SJCRH30 (cell line): ENCODE results near the gene SCUBE2. TPM values are rescaled to one million over a fixed set of nuclear protein-coding genes. Genes with fewer than 3 reads are reported as not detected.

Source experiments
- DNase-seq, 2 experiments: peaks; one replicate each; pipeline ENCODE4 v3.0.0-alpha.2; 2015 to 2020
- H3K27ac ChIP-seq: fragments of 250-450 bp; sonication (Bioruptor Pico); 2 replicates; pipeline ENCODE4 v1.5.1; 2020; ENCODE audit warnings: mild to moderate bottlenecking, moderate library complexity
- H3K27me3 ChIP-seq: fragments of 250-450 bp; sonication (Bioruptor Pico); 2 replicates; pipeline ENCODE4 v1.5.1; 2020; ENCODE audit warnings: mild to moderate bottlenecking, moderate library complexity
- H3K36me3 ChIP-seq: fragments of 250-450 bp; sonication (Bioruptor Pico); 2 replicates; pipeline ENCODE4 v1.5.1; 2020; ENCODE audit warnings: mild to moderate bottlenecking, moderate library complexity
- H3K4me1 ChIP-seq: fragments of 250-450 bp; sonication (Bioruptor Pico); 2 replicates; pipeline ENCODE4 v1.5.1; 2020; ENCODE audit warnings: mild to moderate bottlenecking, moderate library complexity
- H3K4me3 ChIP-seq: fragments of 250-450 bp; sonication (Bioruptor Pico); 2 replicates; pipeline ENCODE4 v1.5.1; 2020; ENCODE audit warnings: mild to moderate bottlenecking, moderate library complexity
- H3K9me3 ChIP-seq: fragments of 250-450 bp; sonication (Bioruptor Pico); replicated peaks from 2 replicates; pipeline ENCODE4 v1.5.1; 2020; ENCODE audit warnings: mild to moderate bottlenecking, moderate library complexity
- total RNA-seq: library from RNA; depleted of rRNA; stranded (reverse); fragments of >200 nt; shearing (Covaris generic); gene quantifications from 2 replicates; pipeline ENCODE4 v1.2.3, GENCODE V29; 2014

SCUBE2 gene
- total RNA-seq, 1 experiment from 2014 or later, result 0.40 TPM

- no peak overlapping the region for H3K4me3 ChIP-seq
- H3K9me3 ChIP-seq, result no peaks in the 10 kb centered on the region
- DNase-seq, result no peak
- peaks cover 15% of the 10 kb centered on the region for H3K4me1 ChIP-seq
- H3K36me3 ChIP-seq, result no peaks in the 10 kb centered on the region
- no peak overlapping the region for H3K27ac ChIP-seq
- H3K27me3 ChIP-seq, result no peaks in the 10 kb centered on the region
Measured at GRCh38 chr11:9072626-9073176, 18.7 kb downstream of the SCUBE2 start.

GRCh38 chr11:9071692-9072091, 19.7 kb downstream of the SCUBE2 start:
- H3K4me3 ChIP-seq, result no peak overlapping the region
- H3K36me3 ChIP-seq, result no peaks in the 10 kb centered on the region
- DNase-seq, result no peak
- H3K27me3 ChIP-seq, result no peaks in the 10 kb centered on the region
- H3K27ac ChIP-seq, result no peak overlapping the region
- H3K9me3 ChIP-seq, result no peaks in the 10 kb centered on the region
- H3K4me1 ChIP-seq, result peaks cover 15% of the 10 kb centered on the region

GRCh38 chr11:9070749-9071491, 20.5 kb downstream of the SCUBE2 start:
- Histone ChIP-seq H3K27ac (no peak overlapping the region), H3K9me3 (no peaks in the 10 kb centered on the region), H3K4me3 (no peak overlapping the region), H3K27me3 (no peaks in the 10 kb centered on the region), H3K36me3 (no peaks in the 10 kb centered on the region), H3K4me1 (peaks cover 15% of the 10 kb centered on the region)
- no peak for DNase-seq

GRCh38 chr11:9069862-9070470, 21.4 kb downstream of the SCUBE2 start:
- Histone ChIP-seq H3K36me3 (no peaks in the 10 kb centered on the region), H3K4me1 (peaks cover 15% of the 10 kb centered on the region), H3K27ac (no peak overlapping the region), H3K9me3 (no peaks in the 10 kb centered on the region), H3K27me3 (no peaks in the 10 kb centered on the region), H3K4me3 (no peak overlapping the region)
- DNase-seq, result peak; percentile 36 to 52

DNA sequence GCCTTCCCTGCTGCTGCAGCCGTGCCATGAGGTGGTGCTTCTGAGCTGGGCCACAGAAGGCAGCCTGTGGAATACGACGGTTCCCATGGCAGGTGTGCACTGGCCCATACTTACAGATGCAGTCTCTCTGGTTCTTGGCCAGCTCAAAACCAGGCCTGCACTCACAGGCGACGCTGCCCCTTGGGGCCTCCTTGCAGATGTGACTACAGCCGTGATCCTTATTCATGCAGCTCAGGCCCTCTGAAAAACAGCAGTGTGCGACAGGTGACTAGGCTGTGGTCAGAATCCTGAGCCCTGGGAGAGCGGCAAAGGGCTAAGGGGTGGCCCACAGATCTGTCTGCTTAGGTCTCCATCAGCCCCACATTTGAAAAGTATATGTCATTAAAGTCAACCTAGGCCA, 22.1 kb downstream of the SCUBE2 start:
- no peak overlapping the region for H3K27ac ChIP-seq
- H3K4me1 ChIP-seq, result peaks cover 15% of the 10 kb centered on the region
- H3K4me3 ChIP-seq, result no peak overlapping the region
- no peaks in the 10 kb centered on the region for H3K27me3 ChIP-seq
- no peaks in the 10 kb centered on the region for H3K9me3 ChIP-seq
- no peaks in the 10 kb centered on the region for H3K36me3 ChIP-seq
- DNase-seq, result peak in 1 of 2 experiments; percentile 51

- no peaks in the 10 kb centered on the region for H3K9me3 ChIP-seq
- no peaks in the 10 kb centered on the region for H3K27me3 ChIP-seq
- H3K27ac ChIP-seq, result no peak overlapping the region
- DNase-seq, result no peak
- no peak overlapping the region for H3K4me3 ChIP-seq
- H3K36me3 ChIP-seq, result no peaks in the 10 kb centered on the region
- H3K4me1 ChIP-seq, result peaks cover 15% of the 10 kb centered on the region
Measured at GRCh38 chr11:9066433-9066925, 24.9 kb downstream of the SCUBE2 start.

GRCh38 chr11:9065607-9066432, 25.6 kb downstream of the SCUBE2 start:
- no peak for DNase-seq
- Histone ChIP-seq H3K4me1 (peaks cover 15% of the 10 kb centered on the region), H3K36me3 (no peaks in the 10 kb centered on the region), H3K27me3 (no peaks in the 10 kb centered on the region), H3K4me3 (no peak overlapping the region), H3K27ac (no peak overlapping the region), H3K9me3 (no peaks in the 10 kb centered on the region)

GRCh38 chr11:9061807-9062206, 29.6 kb downstream of the SCUBE2 start:
- 0 out of 2 replicates have a peak, but pooled peaks cover 5% of the 10 kb centered on the region for H3K4me1 ChIP-seq
- H3K36me3 ChIP-seq, result no peaks in the 10 kb centered on the region
- no peaks in the 10 kb centered on the region for H3K27me3 ChIP-seq
- no peak overlapping the region for H3K4me3 ChIP-seq
- no peak for DNase-seq
- no peak overlapping the region for H3K27ac ChIP-seq
- H3K9me3 ChIP-seq, result no peaks in the 10 kb centered on the region

DNA sequence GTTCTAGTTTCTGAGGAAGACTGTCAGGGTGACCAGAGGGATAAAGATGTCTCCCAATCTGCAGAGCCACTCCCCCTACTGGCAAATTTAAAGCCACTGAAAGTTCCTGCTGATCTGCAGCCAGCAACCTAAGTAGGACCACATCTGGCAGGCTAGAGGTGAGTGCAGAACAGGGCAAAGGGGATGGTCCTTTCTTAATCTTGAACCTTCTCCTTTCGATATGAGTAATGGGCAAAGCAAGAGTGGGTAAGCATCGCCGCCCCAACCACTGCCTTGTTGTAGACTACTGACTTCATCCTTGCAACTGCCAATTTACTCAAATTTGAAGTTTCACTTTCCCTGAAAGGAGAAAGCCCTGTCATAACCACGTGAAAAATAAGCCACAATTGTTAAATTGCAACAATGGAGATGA, 30.7 kb downstream of the SCUBE2 start:
- Histone ChIP-seq H3K4me3 (no peak overlapping the region), H3K27me3 (no peaks in the 10 kb centered on the region), H3K27ac (no peak overlapping the region), H3K9me3 (no peaks in the 10 kb centered on the region), H3K4me1 (0 out of 2 replicates have a peak, but pooled peaks cover 5% of the 10 kb centered on the region), H3K36me3 (no peaks in the 10 kb centered on the region)
- DNase-seq, result no peak

GRCh38 chr11:9059406-9059805, 32.0 kb downstream of the SCUBE2 start:
- Histone ChIP-seq H3K4me3 (no peak overlapping the region), H3K4me1 (0 out of 2 replicates have a peak, but pooled peaks cover 5% of the 10 kb centered on the region), H3K27ac (no peak overlapping the region), H3K27me3 (no peaks in the 10 kb centered on the region), H3K9me3 (no peaks in the 10 kb centered on the region), H3K36me3 (no peaks in the 10 kb centered on the region)
- no peak for DNase-seq

- H3K4me3 ChIP-seq, result no peak overlapping the region
- DNase-seq, result no peak
- no peak overlapping the region for H3K27ac ChIP-seq
- 0 out of 2 replicates have a peak, but pooled peaks cover 5% of the 10 kb centered on the region for H3K4me1 ChIP-seq
- no peaks in the 10 kb centered on the region for H3K36me3 ChIP-seq
- no peaks in the 10 kb centered on the region; the same call in 1 of the 2 replicates for H3K9me3 ChIP-seq
- no peaks in the 10 kb centered on the region for H3K27me3 ChIP-seq
Measured at GRCh38 chr11:9057888-9058287, 33.5 kb downstream of the SCUBE2 start.

GRCh38 chr11:9057007-9057406, 34.4 kb downstream of the SCUBE2 start:
- Histone ChIP-seq H3K27ac (no peak overlapping the region), H3K36me3 (no peaks in the 10 kb centered on the region), H3K4me1 (0 out of 2 replicates have a peak, but pooled peaks cover 5% of the 10 kb centered on the region), H3K9me3 (no peaks in the 10 kb centered on the region; the same call in 1 of the 2 replicates), H3K4me3 (no peak overlapping the region), H3K27me3 (no peaks in the 10 kb centered on the region)
- no peak for DNase-seq

GRCh38 chr11:9056467-9056866, 34.9 kb downstream of the SCUBE2 start:
- H3K4me3 ChIP-seq, result no peak overlapping the region
- H3K9me3 ChIP-seq, result no peaks in the 10 kb centered on the region; the same call in 1 of the 2 replicates
- H3K27ac ChIP-seq, result no peak overlapping the region
- H3K4me1 ChIP-seq, result 0 out of 2 replicates have a peak, but pooled peaks cover 5% of the 10 kb centered on the region
- DNase-seq, result no peak
- H3K36me3 ChIP-seq, result no peaks in the 10 kb centered on the region
- no peaks in the 10 kb centered on the region for H3K27me3 ChIP-seq

- H3K9me3 ChIP-seq, result no peaks in the 10 kb centered on the region; the same call in 1 of the 2 replicates
- H3K4me1 ChIP-seq, result 0 out of 2 replicates have a peak, but pooled peaks cover 5% of the 10 kb centered on the region
- H3K36me3 ChIP-seq, result no peaks in the 10 kb centered on the region
- no peak overlapping the region for H3K27ac ChIP-seq
- peak in 1 of 2 experiments; percentile 34 for DNase-seq
- no peak overlapping the region for H3K4me3 ChIP-seq
- no peaks in the 10 kb centered on the region for H3K27me3 ChIP-seq
Measured at GRCh38 chr11:9053316-9054035, 37.9 kb downstream of the SCUBE2 start.
